Astrocyte of the spinal cord (primary cell): ENCODE measurements around the gene CNTN2.

ENCODE experiments used
- DNase-seq: peaks from one replicate; pipeline ENCODE4 v3.0.0; 2011; ENCODE audit warnings: low read depth, low spot score
- H3K4me3 ChIP-seq: 2 replicates; pipeline ENCODE4 v1.5.1; 2011; ENCODE audit warnings: low read depth, mild to moderate bottlenecking, low read length, moderate library complexity
- CTCF ChIP-seq: IDR thresholded peaks from 2 replicates; pipeline ENCODE4 v1.5.1; 2012; ENCODE audit warnings: low read depth, mild to moderate bottlenecking, low read length, inconsistent platforms
- in situ Hi-C: cut with HindIII; loops from 2 replicates; pipeline ENCODE4 v1.10.0; 2017; ENCODE audit warnings: low sequenced_read_pairs

The CNTN2 gene

GRCh38 chr1:205118752-205119151, 75.7 kb downstream of the CNTN2 start:
- no peak for TF ChIP-seq CTCF
- in situ Hi-C loops = no loop called here
- no peak for DNase-seq
- H3K4me3 ChIP-seq = no peak overlapping the region

- in situ Hi-C loops = no loop called here
- H3K4me3 ChIP-seq = peak within 1 kb of the TSS; percentile 97
- peak; percentile 84 for TF ChIP-seq CTCF
- peak; percentile 99 for DNase-seq
These were observed 78.9 kb downstream of the CNTN2 start, which contains the start of gene RBBP5 for GRCh38 chr1:205121660-205122488. Gene RBBP5, minus strand, starts transcription at chr1:205121978. Its CDS starts 105 bp downstream, at chr1:205121873.

- peak overlapping the region; percentile 97 for H3K4me3 ChIP-seq
- TF ChIP-seq CTCF = no peak
- DNase-seq = no peak
- in situ Hi-C loops = no loop called here
These were observed 79.5 kb downstream of the CNTN2 start for GRCh38 chr1:205122489-205122882.

GRCh38 chr1:205124726-205125125, 81.7 kb downstream of the CNTN2 start:
- no peak overlapping the region for H3K4me3 ChIP-seq
- no peak for DNase-seq
- no peak for TF ChIP-seq CTCF
- in situ Hi-C loops = no loop called here

- DNase-seq = no peak
- no peak for TF ChIP-seq CTCF
- in situ Hi-C loops = no loop called here
- no peak overlapping the region for H3K4me3 ChIP-seq
These were observed 84.6 kb downstream of the CNTN2 start for GRCh38 chr1:205127646-205128045.
